HL-60/S4 treated with phorbol 12-myristate 13-acetate at 8.2 ng/mL for 4 days and 3 days (cell line): ENCODE results near the gene CCNB3.
"Not testable (repeated sequence)": the region's sequence is repeated elsewhere in the genome, so short reads cannot be mapped to it uniquely, and the experiment has no call there.

Source experiments
- in situ Hi-C: fragments of 300-500 bp; cut with MboI; formaldehyde crosslinking; loops from 2 replicates; pipeline ENCODE4 v1.15.0; 2022; ENCODE audit warnings: low sequenced_read_pairs

CCNB3 gene

GRCh38 chrX:50204364-50204899 is at the start of gene CCNB3:
Gene CCNB3 (plus strand): TSS chrX:50204765. CDS start chrX:50285164, 80,399 bp downstream.
- in situ Hi-C loops = no loop called here

- in situ Hi-C loops = no loop called here
Measured at GRCh38 chrX:50157545-50158135, 46.9 kb upstream of the CCNB3 start.

GRCh38 chrX:50158593-50158992 is 46.0 kb upstream of the CCNB3 start:
- in situ Hi-C loops = no loop called here

- in situ Hi-C loops = no loop called here
Measured at GRCh38 chrX:50161127-50161526, 43.4 kb upstream of the CCNB3 start.

- in situ Hi-C loops = no loop called here
Measured at GRCh38 chrX:50165727-50166126, 38.8 kb upstream of the CCNB3 start.

GRCh38 chrX:50167366-50167765 is 37.2 kb upstream of the CCNB3 start:
- in situ Hi-C loops = no loop called here

- in situ Hi-C loops = no loop called here
Measured at GRCh38 chrX:50168241-50168687, 36.3 kb upstream of the CCNB3 start.

GRCh38 chrX:50169717-50170116 is 34.8 kb upstream of the CCNB3 start:
- in situ Hi-C loops = no loop called here

GRCh38 chrX:50180073-50180940 is 24.3 kb upstream of the CCNB3 start:
- in situ Hi-C loops = no loop called here

- in situ Hi-C loops = no loop called here
Measured at GRCh38 chrX:50183891-50184290, 20.7 kb upstream of the CCNB3 start.

- in situ Hi-C loops = no loop called here
Measured at GRCh38 chrX:50188859-50189600, 15.5 kb upstream of the CCNB3 start.

GRCh38 chrX:50198348-50198747 is 6.2 kb upstream of the CCNB3 start:
- in situ Hi-C loops = no loop called here

GRCh38 chrX:50200907-50201306 is 3.7 kb upstream of the CCNB3 start, which contains the start of gene AKAP4:
Gene AKAP4 (minus strand): TSS chrX:50201007. CDS start chrX:50200889, 118 bp downstream.
- in situ Hi-C loops = no loop called here

- in situ Hi-C loops = no loop called here
Measured at GRCh38 chrX:50202539-50202938, 2.0 kb upstream of the CCNB3 start.

GRCh38 chrX:50206753-50207152 is 2.2 kb downstream of the CCNB3 start:
- in situ Hi-C loops = no loop called here

GRCh38 chrX:50211510-50211909 is 6.9 kb downstream of the CCNB3 start:
- in situ Hi-C loops = no loop called here

- in situ Hi-C loops = no loop called here
Measured at GRCh38 chrX:50281253-50281652, 76.7 kb downstream of the CCNB3 start.

- in situ Hi-C loops = no loop called here
Measured at GRCh38 chrX:50327235-50327634, 122.7 kb downstream of the CCNB3 start.

GRCh38 chrX:50332668-50333067 is 128.1 kb downstream of the CCNB3 start:
- in situ Hi-C loops = not testable (repeated sequence)

- in situ Hi-C loops = no loop called here
Measured at GRCh38 chrX:50333308-50333707, 128.7 kb downstream of the CCNB3 start.

- in situ Hi-C loops = no loop called here
Measured at GRCh38 chrX:50343917-50344316, 139.4 kb downstream of the CCNB3 start.
